HG03565 (cell line): Measurements from ENCODE around the gene SMPD3.

Source experiments
- ATAC-seq: cut with Tn5 transposase; IDR thresholded peaks from one replicate; pipeline ENCODE4 v1.9.1; 2021; ENCODE audit warnings: mild to moderate bottlenecking, moderate library complexity; ENCODE audit not compliant: unreplicated experiment

SMPD3 gene

DNA sequence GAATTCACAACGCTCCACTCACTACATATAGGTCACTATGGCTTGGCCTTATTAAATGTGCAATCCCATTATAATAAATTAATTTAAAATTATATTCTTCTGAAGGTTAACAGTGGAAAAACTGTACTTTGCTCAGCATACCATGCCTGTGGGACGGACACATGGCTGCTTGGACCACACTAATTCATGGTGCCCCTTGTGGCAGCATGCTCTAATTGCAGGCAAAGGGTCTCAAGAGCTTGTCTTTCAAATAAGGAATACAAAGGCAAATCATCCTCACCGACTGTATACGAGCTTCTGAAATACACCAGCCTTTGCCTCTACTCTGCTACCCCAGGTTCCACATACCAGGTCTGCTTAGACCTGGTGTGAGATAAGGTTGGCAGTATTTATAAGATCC is 11.7 kb downstream of the SMPD3 start:
- no peak for ATAC-seq

DNA sequence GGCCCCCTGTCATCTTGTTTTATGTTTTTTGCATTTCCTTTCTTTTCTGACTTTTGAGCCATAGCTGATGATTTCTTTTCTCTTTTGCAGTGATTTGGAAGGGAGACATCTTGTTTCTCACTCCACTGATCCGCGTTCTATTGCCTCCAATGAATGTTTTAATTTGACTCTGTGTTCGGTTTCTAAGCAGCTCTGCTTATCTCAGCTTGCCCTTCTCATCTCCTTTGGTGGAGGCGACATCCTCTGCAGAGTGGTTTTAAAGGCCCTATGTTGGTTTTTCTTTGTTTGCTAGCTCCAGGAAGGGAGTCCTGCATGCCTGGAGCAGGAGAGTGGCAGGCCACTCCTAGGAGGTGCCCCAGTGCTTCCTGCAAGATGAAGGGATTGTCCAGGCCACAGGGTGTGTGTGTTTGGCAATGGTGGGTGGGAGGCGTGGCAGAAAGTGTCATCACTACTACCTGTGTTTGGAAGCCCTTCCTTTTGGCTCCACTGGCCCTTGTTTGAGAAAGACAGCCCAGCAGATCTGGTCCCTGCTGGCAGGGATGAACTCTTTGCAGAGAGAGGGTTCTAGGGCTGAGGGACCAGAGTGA is 13.6 kb downstream of the SMPD3 start:
- ATAC-seq, result no peak

GRCh38 chr16:68433316-68433715 is 15.0 kb downstream of the SMPD3 start:
- no peak for ATAC-seq

GRCh38 chr16:68432701-68433100 is 15.6 kb downstream of the SMPD3 start:
- ATAC-seq, result no peak

- ATAC-seq, result no peak
These were observed 19.0 kb downstream of the SMPD3 start for GRCh38 chr16:68429076-68429854.

- no peak for ATAC-seq
These were observed 20.5 kb downstream of the SMPD3 start for GRCh38 chr16:68427649-68428303.

DNA sequence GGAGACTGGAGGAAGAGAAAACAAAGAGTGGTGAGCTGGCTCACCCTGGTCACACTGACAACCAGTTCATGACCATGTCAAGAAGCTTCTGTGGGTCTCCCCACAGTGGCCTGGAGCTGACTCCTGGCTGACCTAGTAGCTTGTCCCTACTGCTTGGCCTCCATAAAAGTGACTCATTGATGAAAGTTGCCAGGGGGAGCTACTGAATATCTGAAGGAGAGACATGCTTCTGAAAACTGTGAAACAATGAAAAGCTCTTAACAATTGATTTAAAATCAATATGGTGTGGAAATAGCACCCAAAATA is 22.0 kb downstream of the SMPD3 start:
- no peak for ATAC-seq

- no peak for ATAC-seq
These were observed 22.6 kb downstream of the SMPD3 start for GRCh38 chr16:68425498-68426346.

- no peak for ATAC-seq
These were observed 24.5 kb downstream of the SMPD3 start for GRCh38 chr16:68423771-68424170.

DNA sequence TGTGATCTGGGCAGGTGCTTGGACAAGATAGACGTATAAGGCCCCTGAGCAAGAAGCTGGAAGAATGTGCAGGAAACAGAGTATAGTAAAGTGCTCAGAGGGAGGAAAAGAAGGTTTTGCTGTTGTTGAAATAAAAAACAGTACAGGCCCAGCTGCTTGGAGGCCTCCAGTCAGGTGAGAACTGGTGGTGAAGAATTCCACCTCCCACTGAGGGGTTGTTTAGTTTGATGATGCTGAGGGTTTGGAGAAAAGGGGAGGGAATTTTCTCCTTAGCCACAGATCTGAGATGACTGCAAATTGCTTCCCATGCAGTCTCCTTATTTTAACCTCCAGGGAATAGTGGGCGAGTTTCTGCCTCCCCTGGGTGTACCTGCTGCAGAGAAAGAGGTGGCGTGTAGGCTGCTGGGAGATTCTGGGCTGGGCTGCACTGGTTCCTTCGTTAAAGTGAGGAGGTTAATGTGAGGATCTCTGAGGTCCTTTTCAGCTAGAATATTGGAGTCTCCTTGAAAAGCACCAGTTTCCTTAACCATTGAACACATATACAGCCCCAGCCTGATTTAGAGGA is 25.8 kb downstream of the SMPD3 start:
- no peak for ATAC-seq

- ATAC-seq, result no peak
These were observed 27.2 kb downstream of the SMPD3 start for GRCh38 chr16:68421076-68421475.

- ATAC-seq, result no peak
These were observed 27.9 kb downstream of the SMPD3 start for GRCh38 chr16:68420366-68420942.

GRCh38 chr16:68417711-68418301 is 30.5 kb downstream of the SMPD3 start:
- ATAC-seq, result peak; percentile 40

- ATAC-seq, result no peak
These were observed 32.0 kb downstream of the SMPD3 start for GRCh38 chr16:68416057-68417046.

DNA sequence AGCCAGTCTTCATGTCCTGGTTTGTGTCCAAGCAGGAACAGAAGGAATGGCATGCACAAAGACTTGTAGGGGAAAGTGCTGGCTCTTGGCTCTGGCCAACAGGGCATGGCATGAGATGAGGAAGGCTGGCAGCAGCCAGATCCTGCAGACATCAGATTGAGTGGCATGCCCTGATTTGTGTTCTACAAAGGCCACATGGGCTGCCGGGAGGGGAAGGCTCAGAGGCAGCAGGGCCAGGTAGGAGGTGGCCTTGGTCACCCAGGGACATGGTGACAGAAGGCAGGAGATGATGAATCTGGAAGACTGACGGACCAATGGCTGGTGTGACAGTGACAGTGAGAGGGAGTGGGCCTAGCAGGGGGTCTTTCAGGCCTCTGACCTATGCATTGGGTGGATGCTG is 33.7 kb downstream of the SMPD3 start:
- ATAC-seq, result no peak

DNA sequence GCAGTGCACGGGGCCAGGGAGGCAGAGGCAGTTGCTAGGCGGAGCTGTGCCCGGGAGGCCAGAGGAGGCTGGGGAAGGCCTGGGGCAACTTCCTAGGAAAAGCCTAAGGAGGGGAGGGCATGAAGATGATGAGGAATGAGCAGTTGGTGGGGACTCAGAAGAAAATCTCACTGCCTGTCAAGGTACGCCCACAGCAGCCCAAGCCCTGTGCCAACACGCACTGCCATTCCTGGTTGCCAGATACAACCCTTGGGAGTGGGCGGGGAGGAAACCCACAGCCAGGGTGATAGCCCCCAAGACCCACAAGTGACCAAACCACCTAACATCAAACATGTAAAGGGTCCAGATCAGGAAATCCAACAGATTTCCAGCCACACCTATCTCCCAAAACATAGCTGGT is 36.2 kb downstream of the SMPD3 start:
- no peak for ATAC-seq

- no peak for ATAC-seq
These were observed 37.2 kb downstream of the SMPD3 start for GRCh38 chr16:68411086-68411485.

DNA sequence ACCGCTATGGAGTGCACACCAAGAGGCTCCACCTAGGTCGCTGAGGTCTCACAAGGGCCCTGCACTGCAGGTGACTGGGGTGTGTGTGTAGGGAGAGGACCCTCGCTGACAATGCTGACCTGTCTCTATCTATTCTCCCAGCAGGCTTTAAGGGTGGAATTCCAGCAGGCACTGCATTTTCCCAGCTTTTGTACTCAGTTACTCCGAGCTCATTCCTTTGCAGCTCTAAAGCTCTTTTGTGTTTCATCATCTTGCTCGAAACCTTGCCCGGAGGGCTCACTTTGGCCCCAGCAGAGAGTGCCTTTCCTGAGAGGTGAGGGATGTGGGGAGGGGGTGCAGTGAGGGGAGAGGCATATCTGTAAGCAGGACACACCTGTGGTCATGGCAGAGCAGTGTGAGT is 39.3 kb downstream of the SMPD3 start:
- ATAC-seq, result no peak

- no peak for ATAC-seq
These were observed 39.9 kb downstream of the SMPD3 start for GRCh38 chr16:68408428-68408827.
